Neural progenitor cell (in vitro differentiated cells): ENCODE measurements around the gene TMC7.

Experiments used
- EZH2 ChIP-seq: fragments of 200-600 bp; sonication (generic); IDR thresholded peaks from 2 replicates; pipeline ENCODE4 v1.6.1; 2017; ENCODE audit warnings: antibody characterized with exemption, mild to moderate bottlenecking, moderate library complexity
- EZH2phosphoT487 ChIP-seq: fragments of 200-600 bp; sonication (generic); IDR thresholded peaks from 2 replicates; pipeline ENCODE4 v1.6.1; 2017; ENCODE audit warnings: antibody characterized with exemption
- TF ChIP-seq, protein P1 (sequence below): fragments of 200-600 bp; sonication (generic); IDR thresholded peaks from 2 replicates; pipeline ENCODE4 v1.5.1; 2017; ENCODE audit warnings: antibody characterized with exemption, mild to moderate bottlenecking

DNA sequence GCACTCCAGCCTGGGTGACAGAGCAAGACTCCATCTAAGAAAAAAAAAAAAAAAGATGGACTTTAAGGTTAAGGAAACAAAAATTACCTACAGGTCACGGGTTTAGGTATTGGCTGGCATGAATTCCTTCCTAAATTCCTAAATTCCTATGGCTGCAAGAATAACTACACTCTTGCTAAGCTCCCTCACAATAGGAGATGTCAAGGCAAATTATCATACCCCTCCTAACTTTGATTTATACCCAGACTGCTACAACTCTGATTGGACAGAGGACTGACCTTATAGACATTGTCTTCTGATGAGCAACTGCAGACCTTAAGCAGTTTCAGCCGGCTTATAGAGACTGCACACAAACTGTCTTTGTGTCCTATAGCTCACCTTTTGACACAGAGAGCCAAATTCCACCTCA, 25.1 kb upstream of the TMC7 start:
- TF ChIP-seq EZH2 (no peak), EZH2phosphoT487 (no peak)
- TF ChIP-seq, protein P1, sequence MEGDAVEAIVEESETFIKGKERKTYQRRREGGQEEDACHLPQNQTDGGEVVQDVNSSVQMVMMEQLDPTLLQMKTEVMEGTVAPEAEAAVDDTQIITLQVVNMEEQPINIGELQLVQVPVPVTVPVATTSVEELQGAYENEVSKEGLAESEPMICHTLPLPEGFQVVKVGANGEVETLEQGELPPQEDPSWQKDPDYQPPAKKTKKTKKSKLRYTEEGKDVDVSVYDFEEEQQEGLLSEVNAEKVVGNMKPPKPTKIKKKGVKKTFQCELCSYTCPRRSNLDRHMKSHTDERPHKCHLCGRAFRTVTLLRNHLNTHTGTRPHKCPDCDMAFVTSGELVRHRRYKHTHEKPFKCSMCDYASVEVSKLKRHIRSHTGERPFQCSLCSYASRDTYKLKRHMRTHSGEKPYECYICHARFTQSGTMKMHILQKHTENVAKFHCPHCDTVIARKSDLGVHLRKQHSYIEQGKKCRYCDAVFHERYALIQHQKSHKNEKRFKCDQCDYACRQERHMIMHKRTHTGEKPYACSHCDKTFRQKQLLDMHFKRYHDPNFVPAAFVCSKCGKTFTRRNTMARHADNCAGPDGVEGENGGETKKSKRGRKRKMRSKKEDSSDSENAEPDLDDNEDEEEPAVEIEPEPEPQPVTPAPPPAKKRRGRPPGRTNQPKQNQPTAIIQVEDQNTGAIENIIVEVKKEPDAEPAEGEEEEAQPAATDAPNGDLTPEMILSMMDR, result no peak
